CD4-positive, alpha-beta T cell treated with Interferon alpha-2 for 1 hour (primary cell): ENCODE measurements around the gene NBPF3.

ENCODE experiments used
- DNase-seq, 2 donors: peaks; one replicate each; pipeline ENCODE4 v3.0.0-alpha.2; 2020 to 2022

Gene NBPF3

GRCh38 chr1:21520899-21521716, 81.2 kb downstream of the NBPF3 start:
- no peak for DNase-seq

- no peak for DNase-seq
Measured at GRCh38 chr1:21521717-21522060, 81.8 kb downstream of the NBPF3 start.

GRCh38 chr1:21522525-21523038, 82.6 kb downstream of the NBPF3 start:
- no peak for DNase-seq

- DNase-seq, result no peak
Measured at GRCh38 chr1:21523297-21523813, 83.4 kb downstream of the NBPF3 start.

GRCh38 chr1:21524220-21524619, 84.3 kb downstream of the NBPF3 start:
- DNase-seq, result no peak

DNA sequence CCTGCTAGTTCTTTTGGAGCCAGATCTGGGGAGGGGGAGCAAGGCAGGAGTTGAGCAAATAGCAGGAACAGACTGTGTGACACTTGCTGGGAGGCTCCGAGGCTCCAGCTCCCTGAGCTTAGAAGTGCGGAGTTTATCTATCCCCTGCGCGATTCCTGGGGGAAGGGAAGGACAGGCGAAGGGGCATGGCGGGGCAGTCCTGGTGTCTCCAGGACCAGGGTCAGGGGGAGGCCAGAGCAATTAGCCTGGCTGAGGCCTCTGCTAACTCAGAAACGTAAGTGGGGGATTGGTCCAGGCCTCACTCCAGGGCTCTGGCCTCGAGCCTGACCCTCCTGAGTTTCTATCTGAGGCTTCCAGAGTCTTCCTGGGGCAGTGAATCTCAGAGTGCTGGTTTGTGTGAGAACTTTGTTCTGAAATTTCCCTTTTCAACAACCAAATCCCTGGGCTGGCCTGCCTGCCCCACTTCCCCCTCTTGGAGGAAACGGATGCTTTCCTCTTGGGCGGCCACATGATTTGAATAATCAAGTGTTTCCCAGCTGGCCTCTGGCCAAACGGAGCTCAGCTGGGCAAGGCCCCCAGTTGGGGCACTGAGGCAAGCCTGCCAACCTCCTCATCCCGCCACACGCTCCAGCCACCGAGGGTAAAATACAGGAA, 84.9 kb downstream of the NBPF3 start:
- no peak for DNase-seq

DNA sequence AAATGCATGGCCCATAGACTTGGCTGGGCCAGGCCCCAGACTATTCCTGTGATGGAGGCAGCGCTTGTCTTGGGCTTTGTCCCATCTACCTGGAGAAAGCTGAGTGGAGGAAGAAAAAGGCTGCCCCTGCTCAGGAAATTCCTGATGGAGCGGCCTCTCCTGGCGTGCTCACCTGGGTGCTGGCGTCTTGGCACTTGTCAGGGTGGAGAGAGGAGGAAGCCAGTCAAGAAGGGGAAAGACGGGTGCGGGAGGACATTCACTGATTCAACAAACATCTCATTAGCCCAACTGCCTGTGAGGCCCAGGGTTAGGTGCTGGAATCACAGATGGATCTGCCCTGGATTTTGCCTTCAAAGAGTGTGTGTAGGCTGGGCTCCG, 85.4 kb downstream of the NBPF3 start:
- DNase-seq, result no peak

GRCh38 chr1:21526441-21526840, 86.5 kb downstream of the NBPF3 start:
- no peak for DNase-seq

DNA sequence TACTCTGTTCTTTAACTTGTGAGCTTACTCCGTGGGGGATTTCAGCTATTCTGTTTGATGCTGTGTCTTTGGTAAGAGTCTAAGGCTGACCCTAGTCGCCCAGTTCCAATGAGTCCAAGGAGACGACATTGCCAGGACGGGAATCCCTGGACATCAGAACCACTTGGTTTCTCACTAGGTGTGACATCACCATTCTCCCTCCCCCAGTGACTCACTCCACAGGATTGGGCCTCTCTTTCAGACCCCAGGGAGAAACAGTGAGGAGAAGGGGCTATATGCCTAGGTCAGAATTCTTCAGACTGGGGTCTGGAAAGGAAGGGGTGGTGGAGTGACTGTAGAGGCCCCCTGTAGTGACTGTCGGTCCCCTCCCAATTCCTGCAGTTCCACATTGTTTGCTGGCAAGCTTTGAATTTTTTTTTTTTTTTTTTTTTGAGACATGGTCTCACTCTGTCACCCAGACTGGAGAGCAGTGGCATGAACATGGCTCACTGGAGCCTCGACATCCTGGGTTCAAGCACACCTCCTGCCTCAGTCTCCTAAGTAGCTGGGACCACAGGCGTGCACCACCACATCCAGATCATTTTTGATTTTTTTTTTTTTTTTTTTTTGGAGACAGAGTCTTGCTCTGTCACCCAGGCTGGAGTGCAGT, 90.6 kb downstream of the NBPF3 start:
- no peak for DNase-seq

GRCh38 chr1:21531241-21531640, 91.3 kb downstream of the NBPF3 start:
- DNase-seq, result no peak

DNA sequence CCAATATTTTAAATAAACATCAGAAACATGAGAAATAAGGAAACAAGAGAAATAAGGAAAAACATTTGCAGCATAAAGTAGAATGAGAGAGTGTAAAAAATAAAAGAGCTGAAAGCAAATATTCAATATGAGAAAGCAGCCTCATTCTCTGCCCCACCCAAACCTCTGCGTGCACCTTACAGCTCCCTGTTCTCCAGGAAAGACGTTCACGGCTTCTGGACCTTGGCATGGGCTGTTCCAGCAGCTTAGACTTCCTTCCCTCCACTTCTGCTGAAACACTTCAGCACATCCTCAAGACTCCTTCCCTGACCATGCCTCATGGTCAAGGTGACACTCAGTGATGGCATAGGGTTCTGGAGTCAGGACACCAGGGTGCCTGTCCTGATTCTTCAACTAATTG, 92.6 kb downstream of the NBPF3 start:
- DNase-seq, result no peak

DNA sequence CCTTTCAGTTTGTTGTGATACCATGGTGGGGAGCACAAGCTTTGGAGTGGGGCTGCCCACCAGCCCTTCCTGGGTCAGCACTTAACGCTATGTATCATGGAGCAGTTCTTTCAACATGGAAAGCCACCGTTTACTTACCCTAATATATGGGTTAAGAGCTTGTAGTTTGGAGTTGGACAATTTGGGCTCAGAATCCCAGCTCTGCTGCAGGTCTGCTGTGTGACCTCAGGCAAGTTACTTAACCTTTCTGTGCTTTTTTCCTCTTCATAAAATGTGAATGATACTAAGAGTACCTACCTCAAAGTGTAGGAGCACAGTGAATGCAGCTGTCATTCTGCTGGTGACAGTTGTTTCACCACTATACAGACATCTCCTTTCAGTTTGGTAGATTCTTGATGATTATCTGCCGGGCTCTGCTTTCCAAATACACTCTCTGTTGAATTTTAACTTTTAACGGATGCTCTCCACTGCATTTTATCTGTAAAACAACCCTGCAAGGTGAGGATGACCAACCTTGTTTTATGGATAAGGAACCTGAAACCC, 93.1 kb downstream of the NBPF3 start:
- DNase-seq, result no peak

DNA sequence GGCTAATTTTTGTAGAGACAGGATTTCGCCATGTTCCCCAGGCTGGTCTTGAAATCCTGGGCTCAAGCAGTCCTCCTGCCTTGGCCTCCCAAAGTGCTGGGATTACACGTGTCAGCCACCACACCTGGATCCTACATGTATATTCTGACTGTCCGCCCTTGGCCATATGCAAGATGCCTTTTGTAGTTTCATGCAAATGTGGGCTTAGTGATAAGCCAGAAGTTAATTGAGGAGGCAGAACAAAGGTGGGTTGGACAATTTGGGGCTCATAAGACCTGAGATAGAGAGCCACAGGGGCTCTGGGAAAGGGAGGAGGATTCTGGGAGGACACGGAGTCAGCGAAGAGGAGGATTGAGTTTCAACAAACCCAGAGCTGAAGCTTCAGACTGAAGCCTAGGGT, 94.2 kb downstream of the NBPF3 start:
- no peak for DNase-seq
